ENCODE data around the gene SEMA4D.

- TF ChIP-seq TAF1 (IDR thresholded peaks at IDR 0.05; ENCODE audit: borderline replicate concordance, low read depth, low read length) (no peak), POLR2A (IDR thresholded peaks at IDR 0.05; ENCODE audit: low read depth, low read length) (no peak)
Measured at GRCh38 chr9:89330513-89330912, 167.4 kb downstream of the SEMA4D start.

All from GM12892 (cell line).